NOMO-1 (cell line): ENCODE results near the gene SCUBE3.
A peak's percentile ranks its signal among the peaks of the same experiment; 100 is the strongest.

Source experiments
- DNase-seq, 2 experiments: peaks; one replicate each; lab custom pipeline; 2025; ENCODE audit not compliant: unreplicated experiment in 2 of 2; lab: John Stamatoyannopoulos, UW

Gene SCUBE3

GRCh38 chr6:35264550-35265274 lies 51.0 kb downstream of the SCUBE3 start:
- DNase-seq, result no peak

- DNase-seq, result no peak
Measured at GRCh38 chr6:35265523-35265922, 51.8 kb downstream of the SCUBE3 start.

GRCh38 chr6:35267446-35267845 lies 53.7 kb downstream of the SCUBE3 start:
- no peak for DNase-seq

- no peak for DNase-seq
Measured at GRCh38 chr6:35267897-35268296, 54.1 kb downstream of the SCUBE3 start.

GRCh38 chr6:35272005-35272404 lies 58.2 kb downstream of the SCUBE3 start:
- no peak for DNase-seq

GRCh38 chr6:35273822-35274559 lies 60.2 kb downstream of the SCUBE3 start:
- DNase-seq, result no peak

GRCh38 chr6:35275744-35276260 lies 62.0 kb downstream of the SCUBE3 start:
- no peak for DNase-seq

GRCh38 chr6:35278708-35279107 lies 65.0 kb downstream of the SCUBE3 start:
- no peak for DNase-seq

GRCh38 chr6:35280903-35281302 lies 67.1 kb downstream of the SCUBE3 start:
- no peak for DNase-seq

GRCh38 chr6:35282472-35282871 lies 68.7 kb downstream of the SCUBE3 start:
- DNase-seq, result no peak

- no peak for DNase-seq
Measured at GRCh38 chr6:35283361-35283760, 69.6 kb downstream of the SCUBE3 start.

- DNase-seq, result no peak
Measured at GRCh38 chr6:35287671-35288396, 74.1 kb downstream of the SCUBE3 start.

- DNase-seq, result no peak
Measured at GRCh38 chr6:35288834-35289233, 75.1 kb downstream of the SCUBE3 start.

GRCh38 chr6:35291491-35291890 lies 77.7 kb downstream of the SCUBE3 start:
- no peak for DNase-seq

GRCh38 chr6:35292494-35292893 lies 78.7 kb downstream of the SCUBE3 start:
- no peak for DNase-seq

GRCh38 chr6:35293681-35294080 lies 79.9 kb downstream of the SCUBE3 start:
- no peak for DNase-seq

- DNase-seq, result peak in 1 of 2 experiments; percentile 11
Measured at GRCh38 chr6:35294308-35294945, 80.7 kb downstream of the SCUBE3 start.

GRCh38 chr6:35295036-35295435 lies 81.3 kb downstream of the SCUBE3 start:
- DNase-seq, result no peak

GRCh38 chr6:35295521-35296315 lies 82.0 kb downstream of the SCUBE3 start:
- DNase-seq, result no peak

- no peak for DNase-seq
Measured at GRCh38 chr6:35296931-35297600, 83.3 kb downstream of the SCUBE3 start.
